GM18519 (cell line): ENCODE results near the gene HOXA10.

Experiments
- ATAC-seq: cut with Tn5 transposase; IDR thresholded peaks from one replicate; pipeline ENCODE4 v1.9.1; 2021; ENCODE audit warnings: mild to moderate bottlenecking, moderate library complexity; ENCODE audit not compliant: unreplicated experiment, low FRiP score

The HOXA10 gene

DNA sequence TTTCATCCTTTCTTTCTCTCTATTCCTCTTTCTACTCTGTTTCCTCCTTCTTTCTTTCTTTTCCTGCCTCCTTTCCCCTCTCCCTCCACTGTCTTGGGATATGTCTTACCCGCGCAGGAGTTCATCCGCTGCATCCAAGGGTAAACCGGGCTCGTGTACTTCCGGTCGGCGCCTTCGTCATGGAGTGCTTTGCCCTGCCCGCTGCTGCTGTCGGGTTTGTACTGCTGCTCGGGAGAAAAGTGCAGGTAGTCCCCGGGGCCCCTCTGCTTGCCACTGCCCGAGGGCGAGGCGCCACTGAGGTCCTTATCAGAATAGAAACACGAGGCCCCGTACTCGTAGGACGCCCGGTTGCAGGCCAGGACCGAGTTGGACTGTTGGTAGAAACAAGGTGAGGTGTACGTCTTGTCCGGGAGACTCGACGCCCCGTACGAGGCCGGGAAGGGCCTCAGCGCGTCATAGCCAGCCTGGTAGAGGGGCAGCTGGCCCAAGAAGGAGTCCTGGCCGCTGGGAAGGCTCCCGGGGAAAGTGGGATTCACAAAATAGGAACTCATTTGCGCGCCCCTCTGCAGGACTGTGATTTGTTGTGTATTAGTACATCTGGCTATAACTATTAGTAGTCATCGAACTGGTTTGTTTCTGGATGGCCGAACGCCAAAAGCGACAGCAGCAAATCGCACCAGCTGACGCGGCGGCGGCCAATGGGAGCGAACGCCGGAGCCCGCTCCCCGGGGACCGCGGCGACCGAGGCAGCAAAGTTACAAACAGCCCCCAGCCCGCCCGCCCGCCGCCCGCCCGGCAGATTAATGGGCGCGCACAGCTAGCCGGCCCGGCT, 26.7 kb downstream of the HOXA10 start, which contains the start of gene HOXA6:
TSS of gene HOXA6 (minus strand) at position 576 of the 832 bp plus-strand sequence. CDS start at position 551, 25 bp downstream.
- ATAC-seq, result no peak

- ATAC-seq, result no peak
These were observed 27.5 kb downstream of the HOXA10 start for GRCh38 chr7:27146491-27147198.

DNA sequence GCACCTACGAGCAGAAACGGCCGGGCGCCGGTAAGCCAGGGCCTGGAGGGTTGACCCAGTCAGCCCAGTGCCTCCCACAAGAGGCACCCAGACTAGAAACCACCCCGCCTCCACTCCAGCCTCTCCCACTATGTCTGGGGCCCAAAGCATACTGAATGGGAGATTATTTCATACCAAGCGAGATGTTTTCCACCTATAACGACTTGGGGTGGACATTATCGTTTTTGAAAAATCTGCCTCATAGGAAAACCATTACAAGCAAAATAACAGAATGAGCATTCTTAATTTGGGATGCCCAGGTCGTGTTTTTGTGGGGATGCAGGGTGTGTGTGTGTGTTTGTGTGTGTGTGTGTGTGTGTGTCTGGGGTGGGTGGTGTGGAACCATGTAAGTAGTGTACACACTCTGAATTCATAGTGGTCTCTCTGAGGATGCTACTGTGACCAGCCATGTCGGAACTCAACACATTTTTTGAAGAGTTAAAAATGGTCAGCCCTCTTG, 28.2 kb downstream of the HOXA10 start:
- ATAC-seq, result no peak

- no peak for ATAC-seq
These were observed 28.8 kb downstream of the HOXA10 start for GRCh38 chr7:27145165-27145913.

- no peak for ATAC-seq
These were observed 29.3 kb downstream of the HOXA10 start for GRCh38 chr7:27144781-27145164.

- ATAC-seq, result no peak
These were observed 30.0 kb downstream of the HOXA10 start for GRCh38 chr7:27143950-27144780.

DNA sequence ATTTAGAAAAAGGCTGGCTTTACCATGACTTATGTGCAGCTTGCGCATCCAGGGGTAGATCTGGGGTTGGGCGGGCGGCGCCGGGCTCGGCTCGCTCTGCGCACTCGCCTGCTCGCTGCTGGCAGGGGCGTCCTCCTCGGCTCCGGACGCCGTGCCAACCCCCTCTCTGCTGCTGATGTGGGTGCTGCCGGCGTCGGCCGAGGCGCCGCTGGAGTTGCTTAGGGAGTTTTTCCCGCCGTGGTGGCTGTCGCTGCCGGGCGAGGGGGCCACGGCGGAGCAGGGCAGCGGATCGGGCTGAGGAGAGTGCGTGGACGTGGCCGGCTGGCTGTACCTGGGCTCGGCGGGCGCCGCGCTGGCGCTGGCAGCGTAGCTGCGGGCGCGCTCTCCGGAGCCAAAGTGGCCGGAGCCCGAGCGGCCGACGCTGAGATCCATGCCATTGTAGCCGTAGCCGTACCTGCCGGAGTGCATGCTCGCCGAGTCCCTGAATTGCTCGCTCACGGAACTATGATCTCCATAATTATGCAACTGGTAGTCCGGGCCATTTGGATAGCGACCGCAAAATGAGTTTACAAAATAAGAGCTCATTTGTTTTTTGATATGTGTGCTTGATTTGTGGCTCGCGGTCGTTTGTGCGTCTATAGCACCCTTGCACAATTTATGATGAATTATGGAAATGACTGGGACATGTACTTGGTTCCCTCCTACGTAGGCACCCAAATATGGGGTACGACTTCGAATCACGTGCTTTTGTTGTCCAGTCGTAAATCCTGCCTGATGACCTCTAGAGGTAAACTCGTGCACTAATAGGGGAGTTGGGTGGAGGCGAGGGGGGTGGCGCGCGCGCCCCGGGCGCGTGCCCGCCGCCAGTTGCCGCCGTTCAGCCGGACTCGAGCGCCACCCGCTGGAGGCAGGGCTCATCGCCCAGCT, 30.8 kb downstream of the HOXA10 start, which contains the start of gene HOXA5:
TSS of gene HOXA5 (minus strand) at position 659 of the 927 bp plus-strand sequence. CDS start at position 585, 74 bp downstream.
- no peak for ATAC-seq

DNA sequence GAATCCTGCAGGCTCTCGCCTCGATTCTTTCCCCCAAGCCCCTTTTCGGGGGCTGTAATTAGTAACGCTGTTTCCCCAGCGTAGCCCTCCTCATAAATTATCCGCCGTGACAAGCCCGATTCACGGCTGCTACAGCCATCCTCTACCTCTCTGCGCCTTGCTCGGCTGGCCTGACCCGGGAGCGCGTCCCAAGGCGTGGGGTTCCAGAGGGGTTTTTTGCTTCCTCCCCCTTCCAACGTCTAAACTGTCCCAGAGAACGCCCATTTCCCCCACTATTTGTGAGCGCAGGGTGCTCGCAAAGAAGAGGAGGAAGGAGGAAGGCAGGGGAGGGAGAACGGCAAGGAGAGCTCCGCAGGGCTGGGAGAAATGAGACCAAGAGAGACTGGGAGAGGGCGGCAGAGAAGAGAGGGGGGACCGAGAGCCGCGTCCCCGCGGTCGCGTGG, 31.5 kb downstream of the HOXA10 start:
- ATAC-seq, result no peak

DNA sequence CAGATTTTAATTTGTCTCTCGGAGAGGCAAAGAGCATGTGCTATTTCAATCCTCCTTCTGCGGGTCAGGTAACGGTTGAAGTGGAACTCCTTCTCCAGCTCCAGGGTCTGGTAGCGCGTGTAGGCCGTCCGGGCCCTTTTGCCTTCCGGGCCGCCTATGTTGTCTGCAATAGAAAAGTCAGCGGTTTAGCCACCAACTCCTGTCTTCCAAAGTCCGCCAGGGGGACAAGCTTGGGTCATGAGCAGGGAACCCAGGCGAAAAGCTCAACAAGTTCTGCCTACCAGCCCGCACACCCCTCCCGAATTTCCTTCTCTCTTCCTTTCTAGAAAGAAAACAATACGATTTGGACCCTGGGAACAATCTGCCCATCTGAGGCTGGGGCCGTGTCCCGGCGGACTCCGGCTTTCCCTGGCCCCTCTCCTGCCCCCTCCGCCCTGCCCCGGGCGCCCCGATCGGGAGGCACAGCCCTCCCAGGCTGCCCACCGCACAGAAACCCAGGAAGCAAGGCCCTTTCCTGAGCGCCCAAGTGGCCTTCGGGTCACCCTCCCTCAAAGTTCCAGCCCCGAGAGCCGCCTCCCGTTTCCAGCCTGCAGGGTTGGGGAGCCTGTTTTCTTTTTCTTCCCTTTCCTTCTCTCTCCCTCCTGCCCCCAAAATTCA, 32.1 kb downstream of the HOXA10 start:
- ATAC-seq, result no peak

- ATAC-seq, result no peak
These were observed 32.8 kb downstream of the HOXA10 start for GRCh38 chr7:27141137-27141922.

- ATAC-seq, result no peak
These were observed 33.8 kb downstream of the HOXA10 start for GRCh38 chr7:27140126-27140857.

DNA sequence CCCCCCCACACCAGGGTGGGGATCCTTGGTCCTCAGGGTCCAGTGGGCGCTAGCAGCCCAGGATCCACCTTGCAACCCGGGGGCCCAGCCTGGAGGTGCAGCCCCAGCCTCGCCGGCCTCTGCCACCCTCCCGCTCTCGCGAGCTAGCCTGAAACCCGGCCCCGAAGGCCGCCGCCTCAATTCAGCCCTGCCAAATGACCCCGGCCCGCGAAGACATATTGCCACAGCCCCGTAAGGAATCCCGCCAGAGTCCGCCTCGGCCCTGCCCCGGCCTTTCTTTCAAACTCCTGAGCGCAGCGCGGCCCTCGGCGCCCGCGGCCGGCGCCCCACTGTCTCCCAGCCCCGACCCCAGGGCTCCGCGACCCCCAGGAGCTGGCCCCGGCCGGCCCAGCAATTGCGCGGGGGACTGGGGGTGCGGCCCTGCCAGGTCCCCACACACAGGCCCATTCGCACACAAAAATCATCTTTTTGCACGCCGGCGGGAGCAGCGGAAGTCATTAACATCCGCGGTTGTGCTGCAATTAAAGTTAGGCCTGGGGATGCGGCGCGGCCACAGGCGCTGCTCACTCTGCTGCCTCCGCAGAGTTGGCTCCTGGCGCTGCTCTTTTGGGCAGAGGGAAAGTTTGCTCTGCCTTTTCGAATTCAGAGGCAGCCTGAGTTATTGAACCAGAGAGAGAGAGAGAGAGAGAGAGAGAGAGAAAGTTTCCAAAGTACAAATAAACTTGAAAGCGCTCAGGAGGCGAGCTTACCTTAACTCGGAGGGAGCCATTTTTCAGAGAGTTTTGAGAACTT, 34.6 kb downstream of the HOXA10 start:
- no peak for ATAC-seq

DNA sequence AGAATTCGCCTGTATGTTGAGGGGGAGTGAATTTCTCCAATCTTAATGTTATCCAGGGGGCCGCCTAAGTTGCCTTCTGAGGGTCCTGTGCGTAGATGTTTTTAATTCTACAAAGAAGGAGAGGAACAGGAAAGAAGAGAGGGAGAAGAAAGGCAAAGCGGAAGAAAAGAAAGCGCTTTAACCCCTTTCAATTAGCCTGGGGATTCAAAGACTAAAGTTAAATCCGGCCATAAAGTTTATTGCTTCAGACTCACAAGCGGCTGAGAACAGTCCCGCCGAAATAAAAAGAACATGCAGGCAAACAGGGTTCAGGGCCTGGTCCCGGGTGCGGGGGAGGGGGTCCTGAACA, 35.2 kb downstream of the HOXA10 start:
- no peak for ATAC-seq

DNA sequence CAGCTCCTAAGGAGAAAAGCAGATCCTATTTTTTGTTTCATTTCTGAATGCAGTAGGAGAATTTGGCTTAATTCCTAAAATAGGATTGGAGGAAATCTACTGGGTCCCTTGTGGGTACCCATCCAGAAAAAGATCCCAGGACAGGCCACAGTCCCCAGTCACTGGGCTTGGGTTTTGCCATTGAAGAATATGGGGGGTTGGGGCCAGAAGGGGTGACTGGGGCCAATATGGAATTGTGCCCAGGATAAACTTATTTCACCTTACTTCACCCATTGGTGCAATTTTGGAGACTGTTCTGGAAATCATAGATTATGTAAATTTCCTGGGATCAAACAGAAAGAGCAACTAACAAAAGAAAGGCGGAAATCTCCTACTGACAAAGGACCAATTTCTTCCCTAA, 35.6 kb downstream of the HOXA10 start:
- ATAC-seq, result no peak

DNA sequence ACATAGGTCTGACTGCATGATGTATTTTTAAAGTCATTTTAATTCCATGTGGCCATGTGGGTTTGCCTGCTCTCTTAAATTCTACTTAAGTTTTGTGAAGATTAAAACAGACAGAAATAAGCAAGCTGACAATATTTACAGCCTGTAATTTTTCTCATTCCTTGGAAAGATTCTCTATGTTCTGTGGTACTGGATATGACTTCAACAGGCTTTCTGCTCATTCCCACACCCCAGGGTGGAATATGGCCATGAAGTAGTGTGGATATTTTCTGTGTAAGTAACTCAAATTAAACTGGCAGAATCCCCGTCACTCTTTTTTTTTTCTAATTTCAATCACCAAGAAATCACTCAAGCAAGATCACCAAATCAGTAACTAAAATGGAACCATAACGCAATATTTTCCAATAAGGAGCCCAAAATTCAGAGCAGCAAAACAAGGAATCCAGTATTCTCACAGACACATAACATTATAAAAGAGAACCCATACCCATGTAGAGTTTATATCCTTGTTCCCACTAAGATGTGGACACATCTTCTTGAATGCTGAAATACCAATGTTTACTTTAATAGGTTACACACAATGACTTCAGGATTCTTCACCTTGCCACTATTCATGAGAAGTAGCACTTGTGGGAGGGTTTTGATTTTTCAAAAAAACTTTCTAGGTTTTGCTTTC, 36.3 kb downstream of the HOXA10 start:
- ATAC-seq, result no peak

DNA sequence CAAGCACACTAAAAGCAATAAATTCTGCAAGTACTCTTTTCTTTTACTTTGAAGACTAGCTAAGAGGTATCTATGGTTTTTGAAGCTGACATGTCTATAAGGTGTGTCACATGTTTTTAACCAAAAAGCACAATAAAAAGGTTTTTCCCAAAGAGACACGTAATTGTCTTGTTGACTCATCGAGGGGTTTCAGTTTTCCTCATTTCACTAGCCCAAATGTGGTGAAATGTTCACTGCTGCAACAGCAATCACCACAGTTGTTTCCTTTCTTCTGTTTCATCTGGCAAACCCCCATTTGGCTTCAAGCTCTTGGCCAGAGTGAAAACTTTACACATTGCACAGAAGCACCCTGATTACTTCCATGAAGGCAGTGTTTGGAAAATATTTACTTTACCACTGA, 39.7 kb downstream of the HOXA10 start:
- no peak for ATAC-seq
